ENCODE measurements around the gene SIX5.
A peak's percentile ranks its signal among the peaks of the same experiment; 100 is the strongest.
"Not testable (repeated sequence)": the region's sequence is repeated elsewhere in the genome, so short reads cannot be mapped to it uniquely, and the experiment has no call there.

SIX5 gene

DNA sequence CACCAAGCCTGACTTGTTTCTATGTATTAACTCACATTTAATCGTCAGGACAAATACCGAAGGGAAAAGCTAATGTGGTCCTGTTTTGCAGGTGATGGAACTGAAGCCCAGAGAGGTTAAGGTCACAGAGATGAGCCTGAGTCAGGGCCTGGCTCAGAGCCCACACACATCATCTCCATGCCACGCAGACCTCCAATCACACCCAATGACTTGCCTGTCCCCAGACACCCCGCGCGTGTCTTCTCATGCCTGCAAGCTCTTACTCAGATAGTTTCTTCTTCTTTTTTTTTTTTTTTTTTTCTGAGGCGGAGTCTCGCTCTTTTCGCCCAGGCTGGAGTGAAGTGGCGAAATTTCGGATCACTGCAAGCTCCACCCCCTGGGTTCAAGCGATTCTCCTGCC is 16.4 kb downstream of the SIX5 start:
- DNase-seq, result no peak

DNA sequence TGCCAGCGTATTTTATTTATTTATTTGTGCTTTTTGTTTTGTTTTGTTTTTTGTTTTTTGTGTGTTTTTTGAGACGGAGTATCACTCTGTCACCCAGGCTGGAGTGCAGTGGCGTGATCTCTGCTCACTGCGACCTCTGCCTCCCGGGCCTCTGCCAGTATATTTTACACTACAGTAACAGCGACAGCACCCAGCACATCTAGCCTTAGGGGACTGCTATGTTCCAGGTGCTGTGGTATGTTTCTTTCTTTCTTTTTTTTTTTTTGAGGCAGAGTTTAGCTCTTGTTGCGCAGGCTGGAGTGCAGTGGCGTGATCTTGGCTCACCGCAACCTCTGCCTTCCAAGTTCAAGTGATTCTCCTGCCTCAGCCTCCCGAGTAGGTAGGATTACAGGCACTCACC is 17.6 kb downstream of the SIX5 start:
- DNase-seq, result not testable (repeated sequence)

DNA sequence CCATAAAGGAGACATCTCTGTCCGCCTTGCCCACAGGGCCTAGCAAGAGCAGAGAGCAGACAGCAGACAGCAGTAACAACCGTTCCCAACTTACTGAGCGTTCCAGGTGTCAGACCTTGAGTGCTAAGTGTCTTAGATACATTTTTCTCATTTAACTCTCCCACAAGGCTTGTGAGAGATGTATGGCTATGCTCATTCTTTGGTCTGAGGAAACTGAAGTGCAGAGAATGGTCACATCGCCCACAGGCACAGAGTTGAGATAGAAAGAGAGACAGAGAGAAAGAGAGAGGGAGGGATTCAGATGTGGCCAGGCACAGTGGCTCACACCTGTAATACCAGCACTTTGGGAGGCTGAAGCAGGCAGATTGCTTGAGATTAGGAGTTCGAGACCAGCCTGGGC is 21.5 kb downstream of the SIX5 start:
- no peak for DNase-seq

DNA sequence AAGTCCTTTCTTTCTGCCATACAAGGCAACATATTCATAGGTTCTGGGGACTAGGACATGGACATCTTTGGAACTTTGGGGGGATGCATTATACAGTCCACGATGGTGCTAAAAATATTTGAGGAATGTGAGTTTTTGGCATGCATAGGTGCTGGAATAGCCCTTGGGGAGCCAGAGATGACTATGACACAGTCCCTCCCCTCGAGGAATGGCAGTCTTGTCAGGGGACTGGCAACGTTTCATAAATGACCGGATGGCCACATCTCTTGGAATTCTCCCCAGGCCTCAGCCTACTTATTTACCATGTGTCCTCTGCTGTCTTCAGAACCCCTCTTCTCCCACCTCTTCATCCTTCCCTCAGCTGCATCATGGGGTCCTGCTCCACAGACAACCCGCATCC is 22.2 kb downstream of the SIX5 start:
- no peak for DNase-seq

DNA sequence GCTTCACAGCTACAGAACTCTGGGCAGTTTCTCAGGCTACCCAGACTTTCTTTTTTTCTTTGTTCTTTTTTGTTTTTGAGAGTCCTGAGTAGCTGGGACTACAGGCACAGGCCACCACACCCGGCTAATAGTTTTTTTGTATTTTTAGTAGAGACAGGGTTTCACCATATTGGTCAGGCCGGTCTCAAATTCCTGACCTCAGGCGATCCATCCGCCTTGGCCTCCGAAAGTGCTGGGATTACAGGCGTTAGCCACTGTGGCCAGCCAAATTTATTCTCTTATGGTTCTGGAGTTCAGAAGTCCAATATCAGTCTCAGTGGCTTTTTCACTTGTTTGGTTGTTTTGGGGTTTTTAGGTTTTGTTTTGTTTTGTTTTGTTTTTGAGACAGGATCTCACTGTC is 23.4 kb downstream of the SIX5 start:
- DNase-seq, result no peak

DNA sequence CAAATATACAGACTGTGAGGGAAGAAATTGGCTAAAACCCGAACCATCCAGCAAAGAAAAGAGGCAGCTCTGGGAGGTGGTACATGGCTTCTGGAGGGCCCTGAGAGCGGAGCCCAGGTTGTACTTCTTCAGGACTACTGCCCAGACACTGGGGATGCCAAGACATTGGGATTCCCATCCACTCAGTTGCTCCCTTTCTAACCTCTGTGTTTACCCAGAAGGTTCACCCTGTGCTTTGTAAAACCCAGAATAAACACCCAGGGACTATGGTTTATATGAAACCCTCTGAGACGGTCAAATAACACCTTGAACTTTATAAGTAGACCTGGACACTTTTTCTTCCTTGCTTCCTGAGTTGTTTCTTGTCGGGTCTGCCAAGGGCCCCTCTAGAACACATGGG is 26.1 kb downstream of the SIX5 start:
- no peak for DNase-seq

DNA sequence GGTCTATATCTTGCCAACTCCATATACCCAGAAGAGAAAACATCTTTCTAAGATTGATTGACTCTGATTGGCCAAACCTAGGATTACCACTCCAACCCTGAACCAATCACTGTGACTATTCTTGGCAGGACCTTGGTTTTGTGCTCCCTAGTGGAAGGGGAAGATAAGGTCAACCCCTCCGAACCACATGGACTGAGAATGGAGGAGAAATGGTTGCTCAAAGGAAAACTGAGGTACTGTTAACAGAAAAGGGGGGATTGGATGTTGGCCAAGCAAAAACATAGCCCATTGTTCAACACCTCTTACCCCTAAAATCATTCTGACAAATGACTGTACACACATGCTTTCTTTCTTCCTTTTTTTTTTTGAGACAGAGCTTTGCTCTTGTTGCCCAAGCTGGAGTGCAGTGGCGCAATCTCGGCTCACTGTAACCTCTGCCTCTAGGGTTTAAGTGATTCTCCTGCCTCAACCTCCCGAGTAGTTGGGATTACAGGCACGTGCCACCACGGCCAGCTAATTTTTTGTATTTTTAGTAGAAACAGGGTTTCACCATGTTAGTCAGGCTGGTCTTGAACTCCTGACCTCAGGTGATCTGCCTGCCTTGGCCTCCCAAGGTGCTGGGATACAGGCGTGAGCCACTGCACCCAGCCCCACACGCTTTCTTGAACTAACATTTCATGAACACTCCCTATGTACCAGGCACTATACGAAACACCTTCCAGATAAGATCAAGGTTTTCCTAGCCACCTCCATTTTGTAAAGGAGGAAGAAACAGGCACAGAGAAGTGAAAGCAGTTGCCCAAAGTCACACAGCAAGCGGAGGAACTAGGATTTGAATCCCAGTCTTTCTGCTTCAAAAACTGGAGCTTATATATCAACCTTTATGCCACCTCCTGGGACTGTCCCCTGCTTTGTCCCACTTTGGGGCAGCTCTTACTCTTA is 29.3 kb downstream of the SIX5 start:
- DNase-seq, result no peak

DNA sequence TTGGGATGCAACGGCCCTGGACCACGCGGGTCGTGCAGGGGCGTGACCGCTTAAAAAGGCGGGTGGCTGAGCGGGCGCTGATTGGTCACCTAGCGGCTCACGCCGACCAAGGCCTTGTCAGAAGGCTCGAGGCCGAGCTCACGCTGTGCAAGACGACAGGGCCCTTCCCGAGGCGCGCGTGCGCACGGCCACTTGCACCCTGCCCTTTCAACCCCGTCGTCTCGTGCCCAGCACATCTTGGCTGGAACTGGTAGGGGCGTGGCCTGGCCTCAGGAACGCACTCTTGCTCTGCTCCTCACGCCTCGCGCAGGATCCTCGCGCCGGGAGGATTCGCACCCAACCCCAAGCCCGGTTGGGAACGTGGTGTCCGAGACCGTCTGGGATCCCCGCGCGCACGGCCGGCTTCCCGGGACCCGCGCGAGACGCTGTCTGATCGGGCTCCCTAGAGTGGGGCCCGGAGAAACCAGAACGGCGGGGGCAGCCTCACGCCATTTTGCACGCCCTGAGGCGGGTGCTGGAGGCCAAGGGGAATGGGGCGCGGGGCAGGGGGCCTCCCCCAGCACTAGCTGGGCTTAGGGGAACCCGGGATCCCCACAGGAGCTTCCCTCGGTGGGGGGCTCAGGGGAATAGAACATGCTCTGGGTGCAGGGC is 35.8 kb downstream of the SIX5 start, which contains the start of gene MEIOSIN:
TSS of gene MEIOSIN (plus strand) at position 280 of the 651 bp plus-strand sequence. CDS start 1,938 bp downstream, outside the sequence.
- no peak for DNase-seq

DNA sequence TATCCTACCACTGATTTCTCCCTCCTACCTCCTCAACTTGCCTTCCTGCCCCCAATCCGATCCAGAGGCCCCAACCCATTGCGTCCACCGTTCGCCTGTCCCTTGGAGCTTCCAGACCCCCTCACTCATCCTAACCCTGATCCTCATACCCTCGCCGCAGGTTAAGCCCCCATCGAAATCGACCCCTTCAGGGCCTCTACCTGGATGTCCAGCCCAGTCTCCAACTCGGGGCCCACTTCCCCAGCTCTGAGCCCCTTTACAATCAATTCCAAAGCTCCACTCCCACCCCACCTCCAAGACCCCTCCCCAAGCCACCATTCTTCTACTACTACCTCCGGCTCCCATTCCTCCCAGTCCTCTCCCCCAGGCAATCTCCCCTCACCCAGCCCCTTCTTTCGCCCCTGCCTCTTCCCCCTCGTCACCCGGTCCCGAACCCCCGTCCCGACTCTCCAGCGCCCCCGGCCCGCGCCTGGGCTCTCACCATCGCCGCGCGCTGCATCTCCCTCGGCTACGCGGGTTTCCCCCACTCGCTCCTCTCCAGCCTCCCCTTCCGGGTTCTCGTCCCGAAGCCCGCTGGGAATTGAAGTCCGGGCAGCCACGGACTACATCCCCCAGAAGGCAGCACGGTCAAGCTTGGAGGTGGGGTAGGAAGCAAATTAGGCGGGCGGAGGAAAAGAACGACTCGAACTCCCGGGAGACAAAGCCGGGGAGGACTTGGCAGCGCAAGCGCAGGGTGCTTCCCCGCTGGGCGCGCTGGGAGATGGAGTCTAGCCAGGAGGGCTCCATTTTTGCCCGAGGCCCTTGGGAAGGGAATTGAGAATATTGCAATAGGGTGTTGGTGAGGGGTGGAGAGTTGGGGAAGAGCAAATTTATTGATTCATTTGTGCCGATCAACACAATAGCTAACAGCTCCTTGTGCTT is 38.4 kb downstream of the SIX5 start, which contains the start of gene FBXO46:
TSS of gene FBXO46 (minus strand) at position 529 of the 921 bp plus-strand sequence. CDS start 17,401 bp downstream, outside the sequence.
- DNase-seq, result peak; percentile 97

DNA sequence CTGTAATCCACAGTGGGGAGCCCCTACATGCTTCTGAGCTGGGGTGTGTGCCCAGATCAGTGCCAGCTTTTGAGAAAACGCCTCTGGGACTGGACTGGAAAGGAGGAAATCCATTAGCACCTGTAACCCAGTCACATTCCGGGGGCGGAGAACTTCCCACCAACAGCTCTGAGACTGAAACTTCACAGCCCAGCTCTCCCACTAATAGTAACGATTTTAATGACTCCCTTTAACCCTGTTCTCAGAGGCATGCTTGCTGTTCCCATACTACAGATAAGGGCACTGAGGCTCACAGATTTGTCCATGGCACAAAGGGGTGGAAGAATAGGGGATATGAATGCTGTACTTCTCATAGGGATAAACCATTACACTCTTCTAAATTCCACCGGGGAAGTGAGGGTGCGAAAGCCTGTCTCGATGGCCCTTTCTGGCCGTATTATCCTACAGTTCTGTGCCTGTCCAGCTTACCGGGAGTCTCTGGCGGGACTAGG is 39.2 kb downstream of the SIX5 start:
- no peak for DNase-seq

DNA sequence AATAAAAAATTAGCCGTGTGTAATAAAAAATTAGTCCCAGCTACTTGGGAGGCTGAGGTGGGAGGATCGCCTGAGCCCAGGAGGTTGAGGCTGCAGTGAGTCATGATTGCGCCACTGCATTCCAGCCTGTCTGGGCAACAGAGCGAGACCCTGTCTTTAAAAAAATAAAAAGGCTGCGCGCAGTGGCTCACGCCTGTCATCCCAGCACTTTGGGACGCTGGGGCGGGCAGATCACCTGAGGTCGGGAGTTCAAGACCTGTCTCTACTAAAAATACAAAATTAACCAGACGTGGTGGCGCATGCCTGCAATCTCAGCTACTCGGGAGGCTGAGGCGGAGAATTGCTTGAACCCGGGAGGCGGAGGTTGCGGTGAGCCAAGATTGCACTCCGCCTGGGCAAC is 40.4 kb downstream of the SIX5 start:
- not testable (repeated sequence) for DNase-seq

DNA sequence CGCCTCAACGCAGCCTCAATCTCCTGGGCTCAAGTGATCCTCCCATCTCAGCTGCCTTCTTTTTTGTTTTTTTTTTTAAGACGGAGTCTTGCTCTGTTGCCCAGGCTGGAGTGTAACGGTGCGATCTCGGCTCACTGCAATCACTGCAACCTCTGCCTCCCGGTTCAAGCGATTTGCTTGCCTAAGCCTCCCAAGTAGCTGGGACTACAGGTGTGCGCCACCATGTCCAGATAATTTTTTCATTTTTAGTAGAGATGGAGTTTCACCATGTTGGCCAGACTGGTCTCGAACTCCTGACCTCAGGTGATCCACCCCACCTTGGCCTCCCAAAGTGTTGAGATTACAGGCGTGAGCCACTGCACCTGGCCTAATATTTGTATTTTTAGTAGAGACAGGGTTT is 49.0 kb downstream of the SIX5 start:
- not testable (repeated sequence) for DNase-seq

DNA sequence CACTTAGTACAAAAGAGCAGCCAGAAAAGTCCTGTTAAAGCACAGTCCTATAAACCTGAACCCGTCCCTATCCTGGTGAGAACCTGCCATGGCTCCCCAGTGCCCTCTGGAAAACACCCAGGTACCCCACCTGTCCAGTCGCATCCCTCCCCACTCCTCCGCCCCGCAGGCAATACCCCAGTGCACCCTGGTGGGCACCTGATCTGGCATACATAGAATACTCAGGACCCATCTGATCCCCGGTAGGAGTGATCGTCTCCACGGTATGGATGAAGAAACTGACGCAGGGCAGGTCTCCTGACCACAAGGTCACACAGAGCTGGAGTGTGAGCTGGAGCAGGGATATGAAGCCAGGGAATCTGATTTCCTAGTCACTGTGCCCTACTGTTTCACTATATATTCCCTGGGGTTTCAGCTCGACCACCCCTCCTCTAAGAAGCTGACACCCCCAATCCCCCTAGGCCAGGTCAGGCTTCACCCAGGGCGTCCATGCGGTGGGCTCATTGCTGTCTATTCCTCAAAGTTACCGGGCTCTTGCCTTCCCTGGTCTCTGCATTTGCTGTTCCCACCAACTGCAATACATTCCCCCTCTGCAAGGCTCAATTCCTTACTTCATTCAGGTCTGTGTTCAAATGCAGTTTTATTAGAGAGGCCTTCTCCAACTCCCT is 50.9 kb downstream of the SIX5 start:
- no peak for DNase-seq

DNA sequence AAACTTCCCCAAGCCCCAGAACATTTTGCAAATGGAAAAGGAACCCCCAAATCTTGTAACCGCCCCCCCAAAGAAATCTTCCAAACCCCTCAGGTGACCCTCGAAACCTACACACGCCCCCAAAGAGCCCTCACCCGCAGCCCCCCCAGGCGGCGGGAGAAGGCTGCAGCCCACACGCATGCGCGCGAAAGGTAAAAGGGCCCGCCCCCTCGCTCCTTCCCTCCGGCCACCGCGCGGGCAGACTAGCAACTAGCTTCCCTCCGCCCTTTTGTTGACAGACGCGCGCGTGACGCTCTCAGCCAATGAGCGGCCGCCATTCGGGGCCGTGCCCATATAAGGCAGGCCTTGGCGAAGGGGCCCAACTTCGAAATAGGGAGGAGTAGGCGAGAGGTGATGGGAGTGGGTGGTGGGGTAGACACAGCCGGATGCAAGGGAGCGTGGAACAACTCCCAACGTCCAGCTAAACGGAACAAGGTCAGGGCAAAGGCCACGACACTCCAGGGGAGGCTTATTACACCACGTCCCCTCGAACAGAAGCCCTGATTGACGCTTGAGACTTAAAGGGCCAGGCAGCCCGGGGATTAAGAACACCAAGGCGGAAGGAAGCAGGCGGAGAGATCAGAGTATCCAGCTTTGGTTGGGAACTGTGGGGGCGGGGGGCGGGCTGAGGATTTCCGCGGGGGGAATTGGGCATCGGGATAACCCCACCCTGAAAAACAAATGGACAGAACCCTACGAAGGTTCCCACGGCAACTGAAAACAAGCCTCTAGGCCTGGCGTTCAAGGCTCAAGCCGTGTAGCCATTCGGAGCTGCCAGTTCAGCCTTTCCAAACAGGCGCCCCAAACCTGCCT is 51.7 kb downstream of the SIX5 start:
- DNase-seq, result peak; percentile 99

DNA sequence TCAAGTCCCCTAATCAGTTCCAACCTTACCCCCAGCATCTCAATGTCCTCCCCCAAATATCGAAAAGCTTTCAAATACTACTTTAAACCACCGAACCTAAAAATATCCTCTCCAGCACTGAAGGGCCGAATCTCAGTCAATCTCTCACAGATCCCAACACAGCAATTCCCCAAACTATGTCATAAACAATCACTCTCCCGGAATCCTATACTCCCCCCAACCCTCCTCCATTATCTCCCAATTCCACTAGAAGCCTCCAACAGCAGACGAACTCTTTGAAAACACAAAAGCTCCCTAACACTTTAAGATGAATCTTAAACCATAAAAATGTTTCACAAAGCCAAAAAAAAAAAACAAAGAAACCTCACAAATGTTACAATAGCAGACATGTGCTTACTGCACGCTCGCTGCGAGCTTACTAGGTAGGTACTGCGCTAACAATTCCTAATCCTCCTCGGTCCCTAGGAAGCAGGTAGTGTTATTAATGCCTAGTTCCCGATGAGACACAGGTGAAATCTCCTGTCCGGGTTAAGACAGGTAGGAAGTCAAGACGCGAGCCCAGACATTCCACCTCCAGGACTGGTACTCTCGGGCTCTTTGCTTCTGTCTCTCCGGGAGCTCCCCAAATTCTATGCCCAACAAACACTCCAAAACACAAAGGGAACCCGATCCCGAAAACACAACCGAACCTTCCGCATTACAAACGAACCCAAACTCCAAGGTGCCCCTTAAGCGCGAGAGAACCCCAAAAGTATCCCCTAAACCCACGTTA is 52.5 kb downstream of the SIX5 start:
- DNase-seq, result no peak

DNA sequence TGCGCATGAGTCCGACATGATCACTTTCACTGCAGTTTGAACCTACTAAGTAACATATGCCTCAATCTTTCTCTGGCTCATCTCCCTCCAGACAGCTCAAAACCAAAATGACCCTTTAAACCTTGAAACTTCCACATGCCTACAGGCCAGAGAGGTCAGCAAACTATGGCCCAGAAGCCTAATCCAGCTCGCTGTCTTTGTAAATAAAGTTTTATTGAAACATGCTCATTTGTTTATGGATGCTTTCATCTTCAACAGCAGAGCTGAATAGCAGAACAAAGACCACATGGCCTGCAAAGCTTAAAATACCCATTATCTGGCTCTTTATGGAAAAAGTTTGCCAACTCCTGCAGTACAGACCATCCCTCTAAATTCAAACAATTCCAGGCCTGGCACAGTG is 53.9 kb downstream of the SIX5 start:
- no peak for DNase-seq
